Endothelial cell of umbilical vein (primary cell): ENCODE data around the gene PIP4P1. TPM values are rescaled to one million over a fixed set of nuclear protein-coding genes. Genes with fewer than 3 reads are reported as not detected.

ENCODE experiments used
- BruUV-seq: library from RNA; stranded (reverse); fragments of 400-500 nt; replicated peaks from 2 replicates; lab custom pipeline; 2021; lab: Mats Ljungman, UMichigan
- CTCF ChIA-PET: fragments of 300-600, 350-600 bp; sonication (Branson Sonifier 250); formaldehyde crosslinking; loops from one replicate; lab custom pipeline; 2021; ENCODE audit warnings: antibody characterized with exemption, inconsistent platforms; lab: Charles Lee
- POLR2A ChIA-PET: fragments of 300-600, 350-600 bp; sonication (Branson Sonifier 250); formaldehyde crosslinking; loops from one replicate; lab custom pipeline; 2021; ENCODE audit warnings: antibody characterized with exemption, inconsistent platforms; lab: Charles Lee
- DNase-seq: peaks from one replicate; pipeline ENCODE4 v3.0.0-alpha.2; 2011; ENCODE audit warnings: low read depth, low spot score
- FAIRE-seq: peaks from 2 replicates; lab custom pipeline; 2011; peaks lifted over from hg19 to GRCh38; lab: Jason Lieb, UNC
- H2AFZ ChIP-seq: 2 replicates; pipeline ENCODE4 v1.6.0; 2012; ENCODE audit warnings: low read depth, low read length, control low read depth, inconsistent platforms
- H3K27ac ChIP-seq: 2 replicates; pipeline ENCODE4 v1.5.1; 2011; ENCODE audit warnings: low read depth, mild to moderate bottlenecking, control low read depth, low read length, moderate library complexity; ENCODE audit not compliant: insufficient read depth
- H3K27me3 ChIP-seq, 2 experiments: 2 replicates each; pipeline versions ENCODE4 v1.6.0 to v1.6.1; 2011; ENCODE audit warnings: low read length in 2 of 2, mixed read lengths in 1 of 2; ENCODE audit not compliant: control insufficient read depth in 2 of 2, insufficient read depth in 2 of 2
- H3K36me3 ChIP-seq, 2 experiments: 2 replicates in 1 of 2; 3 replicates in 1 of 2; pipeline ENCODE4 v1.5.1; 2011; ENCODE audit warnings: low read length in 2 of 2, mild to moderate bottlenecking in 1 of 2, moderate library complexity in 1 of 2; ENCODE audit not compliant: control insufficient read depth in 2 of 2, insufficient read depth in 2 of 2; ENCODE audit errors: extremely low read depth in 1 of 2
- H3K4me1 ChIP-seq: 3 replicates; pipeline ENCODE4 v1.5.1; 2011; ENCODE audit warnings: mild to moderate bottlenecking, low read length; ENCODE audit not compliant: control insufficient read depth, insufficient read depth; ENCODE audit errors: extremely low read depth
- H3K4me2 ChIP-seq: 2 replicates; pipeline ENCODE4 v1.6.1; 2011; ENCODE audit warnings: low read length, control low read depth, mixed read lengths; ENCODE audit not compliant: insufficient read depth
- H3K4me3 ChIP-seq, 3 experiments: fragments of 200-600 bp in 1 of 3; sonication (generic), shearing (Covaris generic) in 1 of 3; replicated peaks in 1 of 3; 2 replicates each; pipeline ENCODE4 v1.5.1; 2011 to 2016; ENCODE audit warnings: control low read depth in 3 of 3, low read length in 3 of 3, mild to moderate bottlenecking in 2 of 3, inconsistent platforms in 1 of 3, low read depth in 1 of 3, moderate library complexity in 1 of 3; ENCODE audit not compliant: insufficient read depth in 1 of 3
- H3K79me2 ChIP-seq: 2 replicates; pipeline ENCODE4 v1.6.0; 2012; ENCODE audit warnings: low read length, inconsistent platforms; ENCODE audit not compliant: control insufficient read depth, insufficient read depth
- H3K9ac ChIP-seq: replicated peaks from 2 replicates; pipeline ENCODE3; 2011; ENCODE audit warnings: low read length, control low read depth; ENCODE audit not compliant: insufficient read depth; ENCODE audit errors: extremely low read depth
- H3K9me1 ChIP-seq: replicated peaks from 3 replicates; pipeline ENCODE4 v1.6.0; 2011; ENCODE audit warnings: mild to moderate bottlenecking, low read length; ENCODE audit not compliant: control insufficient read depth, insufficient read depth; ENCODE audit errors: extremely low read depth
- H3K9me3 ChIP-seq: replicated peaks from 2 replicates; pipeline ENCODE4 v1.5.1; 2012; ENCODE audit warnings: low read length, inconsistent platforms; ENCODE audit not compliant: control insufficient read depth, insufficient read depth
- H4K20me1 ChIP-seq: replicated peaks from 2 replicates; pipeline ENCODE3; 2011; ENCODE audit warnings: mild to moderate bottlenecking, low read length; ENCODE audit not compliant: control insufficient read depth, insufficient read depth; ENCODE audit errors: extremely low read depth
- EZH2 ChIP-seq: IDR thresholded peaks from 2 replicates; pipeline ENCODE4 v1.6.1; 2012; ENCODE audit warnings: borderline replicate concordance, low read depth, mild to moderate bottlenecking, moderate library complexity, low read length, inconsistent platforms; ENCODE audit not compliant: severe bottlenecking
- GATA2 ChIP-seq: IDR thresholded peaks from 2 replicates; pipeline ENCODE4 v1.7.0; 2011; ENCODE audit warnings: low read depth, mild to moderate bottlenecking, moderate library complexity, mixed read lengths, low read length; ENCODE audit not compliant: insufficient read length, insufficient read depth
- JUN ChIP-seq: IDR thresholded peaks from 2 replicates; pipeline ENCODE4 v1.6.1; 2011; ENCODE audit warnings: borderline replicate concordance, low read depth; ENCODE audit not compliant: insufficient read length, insufficient read depth
- MAX ChIP-seq: IDR thresholded peaks from 2 replicates; pipeline ENCODE4 v1.6.1; 2011; ENCODE audit not compliant: insufficient read depth, insufficient read length
- POLR2A ChIP-seq: IDR thresholded peaks from 2 replicates; pipeline ENCODE4 v1.6.1; 2012; ENCODE audit warnings: low read depth, mild to moderate bottlenecking, control low read depth, low read length
- POLR2AphosphoS5 ChIP-seq: IDR thresholded peaks from 2 replicates; pipeline ENCODE4 v1.6.1; 2012; ENCODE audit warnings: low read depth, mild to moderate bottlenecking, control low read depth, low read length, moderate library complexity; ENCODE audit not compliant: insufficient read depth
- dilution Hi-C: fragments of 300-500 bp; cut with MboI; formaldehyde crosslinking; loops from one replicate; pipeline ENCODE4 v1.15.0; 2019; ENCODE audit warnings: low sequenced_read_pairs; ENCODE audit not compliant: extremely low pct_ligation_motif_present
- intact Hi-C: fragments of 100-400 bp; cut with micrococcal nuclease; formaldehyde crosslinking; loops from one replicate; pipeline ENCODE4 v1.10.0; 2022
- polyA plus RNA-seq, 4 experiments: library from polyadenylated mRNA; depleted of rRNA in 3 of 4; stranded (reverse) in 3 of 4; unstranded in 1 of 4; fragments of >200 nt; gene quantifications; 2 replicates each; pipeline versions ENCODE4 v1.2.1 to v1.2.3, GENCODE V29; 2011 to 2012; ENCODE audit warnings: missing spikeins in 1 of 4
- total RNA-seq: library from RNA; stranded (reverse); gene quantifications from 2 replicates; pipeline ENCODE4 v1.2.3, GENCODE V29; 2021

PIP4P1 gene
- total and polyA plus RNA-seq, 2 donors (not counting 3 experiments of a cell fraction or from before 2014, with no cell fraction given) = 28.6 to 52.5 TPM

GRCh38 chr14:20458031-20458789 is 3.0 kb downstream of the PIP4P1 start:
- Histone ChIP-seq H3K4me1 (peaks cover 31% of the 10 kb centered on the region), H3K27ac (no peak overlapping the region), H3K4me3 (no peak overlapping the region), H4K20me1 (no peaks in the 10 kb centered on the region), H3K36me3 (peaks cover 11 to 18% of the 10 kb centered on the region in 2 experiments), H3K9me3 (no peaks in the 10 kb centered on the region), H3K79me2 (peaks cover 43% of the 10 kb centered on the region), H3K4me2 (no peak overlapping the region), H2AFZ (no peak overlapping the region), H3K9me1 (no peaks in the 10 kb centered on the region), H3K9ac (no peak overlapping the region), H3K27me3 (no peaks in the 10 kb centered on the region)
- DNase-seq (no peak), FAIRE-seq (no peak)
- no TSS peak for BruUV-seq
- intact Hi-C loops = no loop called here
- dilution Hi-C loops = no loop called here
- ChIA-PET CTCF (interaction anchor here (1.2 kb wide), 1 partner anchor 42 kb away, joined by 3 read pairs; no protein-coding TSS in a partner anchor), POLR2A (no interaction called here)
- peak; percentile 2 for TF ChIP-seq POLR2AphosphoS5
- no peak for TF ChIP-seq MAX

- no peaks in the 10 kb centered on the region for H4K20me1 ChIP-seq
- ChIA-PET POLR2A (interaction anchor here (3.0 kb wide), 1 partner anchor 13 kb away, joined by 32 read pairs; the partner anchor contains the start of gene PNP), CTCF (interaction anchor here (4.6 kb wide), 1 partner anchor 42 kb away, joined by 70 read pairs; the partner anchor contains the start of gene TEP1)
These were observed 4.3 kb downstream of the PIP4P1 start for GRCh38 chr14:20456971-20457370.

More at GRCh38 chr14:20456971-20457370, 4.3 kb downstream of the PIP4P1 start:
- Histone ChIP-seq H3K79me2 (peaks cover 45% of the 10 kb centered on the region), H3K9me1 (no peaks in the 10 kb centered on the region), H3K36me3 (peaks cover 11 to 20% of the 10 kb centered on the region in 2 experiments), H2AFZ (no peak overlapping the region), H3K4me1 (peaks cover 27% of the 10 kb centered on the region), H3K4me3 (no peak overlapping the region), H3K27ac (no peak overlapping the region), H3K9me3 (no peaks in the 10 kb centered on the region), H3K4me2 (no peak overlapping the region), H3K27me3 (no peaks in the 10 kb centered on the region), H3K9ac (no peak overlapping the region)
- dilution Hi-C loops = no loop called here
- TF ChIP-seq POLR2AphosphoS5 (no peak), MAX (no peak), GATA2 (no peak), JUN (no peak), EZH2 (no peak), POLR2A (no peak)
- BruUV-seq = no TSS peak
- DNase-seq (no peak), FAIRE-seq (no peak)
- intact Hi-C loops = no loop called here
